GM18868 (cell line): Measurements from ENCODE around the gene SNX20.

Experiments
- ATAC-seq: cut with Tn5 transposase; IDR thresholded peaks from one replicate; pipeline ENCODE4 v1.9.1; 2021; ENCODE audit warnings: mild to moderate bottlenecking, moderate library complexity; ENCODE audit not compliant: unreplicated experiment

The SNX20 gene

GRCh38 chr16:50683689-50684374 lies 2.7 kb upstream of the SNX20 start:
- peak; percentile 66 for ATAC-seq

- no peak for ATAC-seq
Observed at GRCh38 chr16:50680556-50680893, 587 bp downstream of the SNX20 start.

DNA sequence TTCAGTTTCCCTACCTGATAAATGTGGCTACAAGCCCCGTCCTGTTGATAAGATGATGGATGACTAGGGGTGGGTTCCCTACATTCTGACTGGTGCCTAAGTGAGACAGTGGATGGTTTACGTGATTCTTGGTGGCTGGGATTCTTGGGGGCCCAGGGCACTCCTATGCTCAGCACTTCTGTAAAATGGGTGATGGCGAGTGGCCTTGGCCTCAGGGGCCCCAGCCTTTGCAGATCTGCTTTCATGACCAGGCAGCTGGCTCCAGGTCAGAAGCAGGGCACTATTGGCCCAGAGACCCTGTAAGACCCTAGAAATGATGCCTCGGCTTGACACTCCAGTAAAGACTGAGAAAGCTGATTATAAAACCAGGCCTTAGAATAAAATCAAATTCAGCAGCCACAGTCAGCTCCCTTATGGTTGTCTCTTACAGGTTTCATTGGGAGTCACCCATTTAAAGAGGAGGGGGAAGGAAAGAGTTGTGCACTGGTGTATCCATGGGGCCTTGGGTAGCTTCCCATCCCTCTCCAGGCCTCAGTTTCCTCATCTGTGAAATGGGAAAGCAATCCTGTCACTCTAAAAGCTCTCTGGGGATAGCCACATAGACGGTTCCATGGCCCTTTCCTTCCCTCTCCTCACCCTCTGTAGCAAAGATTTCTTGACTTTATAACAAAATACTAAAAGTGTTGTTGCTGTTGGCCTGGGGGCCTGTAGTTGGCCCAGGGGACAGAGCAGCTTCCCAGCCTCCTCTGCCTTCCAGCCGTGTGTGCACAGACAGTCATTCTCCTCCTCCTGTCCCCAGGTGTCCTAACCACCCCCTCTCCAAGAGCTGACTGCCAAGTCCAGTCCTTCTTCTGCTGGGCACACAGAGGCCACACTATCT lies 1.2 kb downstream of the SNX20 start:
- no peak for ATAC-seq

- no peak for ATAC-seq
Observed at GRCh38 chr16:50679266-50679665, 1.8 kb downstream of the SNX20 start.

DNA sequence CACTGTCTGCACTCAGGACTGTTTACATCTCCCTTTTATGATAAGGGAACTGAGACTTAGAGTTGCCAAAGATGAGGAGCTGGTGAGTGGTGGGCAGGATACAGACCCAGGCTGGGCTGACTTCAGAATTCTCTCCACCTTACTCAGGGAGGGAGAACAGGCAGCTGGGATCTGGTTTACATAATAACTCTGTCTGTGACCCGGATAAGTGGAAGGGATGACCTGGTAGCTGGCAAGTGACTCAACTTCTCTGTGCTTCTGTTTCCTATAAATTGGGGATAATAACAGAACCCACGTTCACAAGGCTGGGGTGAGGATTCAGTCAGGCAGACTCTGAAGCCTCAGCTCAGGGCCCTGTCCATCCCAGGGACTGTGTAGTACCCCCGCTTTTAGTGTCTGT lies 2.6 kb downstream of the SNX20 start:
- ATAC-seq: no peak

GRCh38 chr16:50677351-50677750 lies 3.8 kb downstream of the SNX20 start:
- no peak for ATAC-seq

DNA sequence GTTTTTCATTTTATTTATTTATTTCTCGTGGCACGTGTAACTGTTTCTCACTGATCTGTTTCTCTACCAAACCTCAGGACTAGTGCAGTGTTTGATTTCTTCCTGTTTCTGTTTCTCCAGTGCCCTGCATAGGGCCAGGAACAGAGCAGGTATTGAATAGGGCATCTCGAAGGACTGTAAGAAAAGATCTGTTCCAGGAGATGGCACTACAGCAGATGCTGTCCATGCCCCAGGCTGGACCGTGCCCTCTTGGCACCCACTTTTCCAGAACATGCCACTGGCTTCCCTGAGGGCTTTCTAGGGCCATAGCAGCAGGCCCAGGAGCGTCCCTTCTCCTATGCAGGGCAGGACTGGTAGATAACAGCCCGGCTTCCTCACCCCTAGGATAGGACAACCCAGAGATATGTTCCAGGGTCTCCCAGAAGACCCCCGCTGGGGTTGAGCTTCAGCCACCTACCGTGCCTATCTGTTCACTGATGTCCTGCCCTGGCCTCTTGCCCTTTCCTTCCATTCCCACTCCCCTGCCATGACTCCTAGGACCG lies 4.4 kb downstream of the SNX20 start:
- no peak for ATAC-seq

DNA sequence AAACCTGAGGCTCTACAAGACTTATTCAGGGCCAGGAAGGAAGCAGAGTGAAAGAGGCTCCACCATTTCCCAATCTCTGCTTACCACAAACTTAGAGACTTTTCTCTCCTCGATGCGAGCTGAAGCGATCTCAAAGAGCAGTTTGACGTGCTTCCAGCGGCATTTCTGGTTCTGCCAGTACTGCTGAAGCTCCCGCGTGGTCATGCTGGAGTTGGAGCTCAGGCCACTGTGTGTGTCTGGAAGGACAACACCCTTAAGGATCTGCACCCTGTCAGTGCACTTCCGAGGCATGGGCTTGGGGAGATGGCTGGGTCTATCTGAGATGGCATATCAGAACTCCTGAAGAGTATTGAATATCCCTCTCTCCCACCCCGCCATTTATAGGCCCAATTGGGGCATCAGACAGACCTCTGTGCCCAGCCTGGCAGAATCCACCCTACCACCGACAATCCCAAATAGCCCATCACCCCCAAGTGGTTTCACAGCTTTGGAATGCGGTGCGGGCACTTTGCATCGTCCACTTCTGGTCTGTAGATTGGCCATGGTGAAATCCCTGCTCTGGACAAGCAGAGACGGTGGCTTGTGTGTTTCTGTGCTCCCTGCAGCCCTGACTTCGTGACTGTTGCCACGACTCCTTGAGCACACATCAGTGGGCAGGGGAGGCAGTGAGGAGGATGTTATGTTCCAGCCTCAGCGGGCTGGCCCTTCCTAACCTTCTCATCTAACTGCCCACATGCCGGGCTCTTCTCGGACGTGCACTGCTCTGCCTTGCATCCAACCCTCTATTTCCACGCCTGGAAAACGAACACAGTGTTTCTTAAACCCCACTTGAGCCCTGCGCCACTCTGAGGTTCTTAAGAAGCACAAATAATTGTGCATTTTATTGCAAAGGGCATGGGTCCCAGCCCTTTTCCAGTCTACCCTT lies 5.2 kb downstream of the SNX20 start:
- no peak for ATAC-seq

- ATAC-seq: no peak
Observed at GRCh38 chr16:50674831-50675230, 6.3 kb downstream of the SNX20 start.

DNA sequence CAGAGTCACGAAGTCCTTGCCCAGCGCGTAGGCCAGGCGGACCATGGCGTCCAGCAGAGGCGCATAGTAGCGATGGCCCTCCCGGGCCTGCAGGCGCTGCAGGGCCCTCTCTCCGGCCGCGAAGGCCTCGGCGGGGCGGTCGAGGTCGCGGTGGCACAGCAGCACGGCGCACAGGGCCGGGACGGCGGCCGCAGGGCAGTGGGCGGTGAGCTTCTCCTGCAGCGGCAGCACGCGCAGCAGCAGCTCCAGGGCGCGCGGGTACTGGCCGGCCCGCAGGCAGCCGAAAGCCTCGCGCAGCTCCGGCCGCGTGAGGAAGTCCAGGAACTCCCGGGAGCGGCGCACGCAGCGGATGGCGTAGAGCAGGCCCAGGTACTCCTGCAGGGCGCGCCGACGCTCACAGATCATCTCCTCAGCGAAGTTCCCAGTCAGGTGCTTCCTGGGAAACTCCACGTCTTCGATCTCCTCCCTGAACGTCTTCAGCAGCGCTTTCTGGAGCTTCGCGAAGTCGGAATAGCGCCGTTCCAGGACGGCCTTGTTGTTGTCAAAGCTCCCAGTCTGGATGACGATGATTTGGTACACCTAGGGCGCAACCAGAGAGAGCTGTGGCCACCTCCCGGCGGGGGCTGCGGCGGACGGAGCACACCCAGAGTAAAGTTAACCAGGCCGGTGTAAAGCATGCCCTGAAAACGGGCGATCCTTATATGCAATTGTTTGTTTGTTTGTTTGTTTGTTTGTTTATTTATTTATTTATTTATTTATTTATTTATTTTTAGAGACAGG lies 7.4 kb downstream of the SNX20 start:
- no peak for ATAC-seq

- ATAC-seq: no peak
Observed at GRCh38 chr16:50671644-50672260, 9.4 kb downstream of the SNX20 start.

- ATAC-seq: no peak
Observed at GRCh38 chr16:50670476-50670875, 10.6 kb downstream of the SNX20 start.

GRCh38 chr16:50669741-50670140 lies 11.4 kb downstream of the SNX20 start:
- no peak for ATAC-seq

GRCh38 chr16:50668368-50669008 lies 12.6 kb downstream of the SNX20 start:
- no peak for ATAC-seq

DNA sequence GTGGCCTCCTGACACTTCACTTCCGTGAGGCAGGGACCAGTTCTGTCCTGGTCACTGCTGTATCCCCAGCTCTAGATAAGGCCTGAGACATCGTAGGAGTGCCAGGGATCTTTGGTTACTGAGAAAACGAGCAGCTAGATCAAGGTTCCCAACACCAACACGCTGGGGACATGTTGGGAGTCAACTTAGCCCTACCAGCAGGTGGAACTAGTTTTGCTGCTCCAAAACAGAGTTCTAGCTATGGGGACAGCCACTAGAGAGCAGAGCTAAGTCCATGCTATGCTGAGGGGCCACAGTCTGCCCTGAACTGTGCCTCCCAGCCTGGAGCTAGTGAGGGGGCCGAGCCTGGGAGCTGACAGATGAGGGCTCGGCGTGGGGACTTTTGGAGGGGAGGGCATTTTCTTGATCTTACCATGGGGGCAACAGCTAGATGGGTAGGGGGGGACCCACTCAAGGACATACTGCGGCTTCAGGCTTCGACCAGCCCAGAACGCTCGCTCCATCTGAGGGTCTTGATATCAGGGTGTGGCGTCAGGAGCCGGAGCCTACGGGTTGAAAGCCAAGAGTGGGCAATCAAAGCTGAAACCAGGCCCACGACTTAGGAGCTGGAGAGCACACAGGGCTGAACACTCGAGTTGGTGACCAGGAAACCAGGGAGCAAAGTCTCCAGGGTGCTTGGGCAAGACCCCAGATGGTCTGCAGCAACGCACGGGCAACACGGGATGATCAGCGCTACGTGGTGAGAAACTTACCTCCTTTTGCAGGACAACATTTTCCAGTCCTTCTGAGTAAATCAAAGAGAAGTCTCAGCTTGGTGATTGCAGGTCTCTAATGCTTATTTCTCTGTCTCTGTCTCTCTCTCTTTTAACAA lies 13.4 kb downstream of the SNX20 start:
- ATAC-seq: no peak

GRCh38 chr16:50666658-50667496 lies 14.2 kb downstream of the SNX20 start:
- ATAC-seq: peak; percentile 87

DNA sequence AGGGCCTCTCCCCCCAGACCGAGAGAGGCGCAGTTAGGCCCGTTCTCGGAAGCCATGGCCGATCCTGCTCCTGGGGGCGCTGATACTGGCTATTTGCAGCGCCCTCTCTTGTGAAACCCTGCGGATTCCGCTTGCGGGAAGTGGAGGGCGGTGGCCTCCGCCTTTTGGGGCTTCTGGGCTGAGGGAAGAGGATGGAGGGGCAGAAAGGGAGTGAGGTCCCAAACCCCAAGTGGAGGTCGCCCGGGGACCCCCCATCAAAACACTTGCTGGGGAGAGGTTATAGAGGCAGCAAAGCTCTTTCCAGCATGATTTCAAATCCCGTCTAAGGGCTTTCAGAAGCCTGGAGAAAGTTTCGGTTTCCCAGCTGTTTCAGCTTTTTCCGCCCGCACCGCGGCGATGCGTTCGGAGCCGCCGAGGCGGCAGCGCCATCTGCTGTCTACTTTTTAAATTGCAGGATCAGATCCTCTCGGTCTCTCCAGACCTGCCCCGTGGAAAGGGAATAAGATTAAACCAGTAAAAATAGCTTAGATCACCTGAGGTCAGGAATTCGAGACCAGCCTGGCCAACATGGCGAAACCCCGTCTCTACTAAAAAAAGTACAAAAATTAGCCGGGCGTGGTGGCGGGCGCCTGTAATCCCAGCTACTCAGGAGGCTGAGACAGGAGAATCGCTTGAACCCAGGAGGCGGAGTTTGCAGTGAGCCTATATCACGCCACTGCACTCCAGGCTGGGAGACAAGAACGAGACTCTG lies 15.8 kb downstream of the SNX20 start:
- no peak for ATAC-seq
